HG03571 (cell line): ENCODE data around the gene ANAPC4.
"Not testable (repeated sequence)": the region's sequence is repeated elsewhere in the genome, so short reads cannot be mapped to it uniquely, and the experiment has no call there.

Source experiments
- ATAC-seq: cut with Tn5 transposase; IDR thresholded peaks from one replicate; pipeline ENCODE4 v1.9.1; 2021; ENCODE audit not compliant: unreplicated experiment

Gene ANAPC4, protein sequence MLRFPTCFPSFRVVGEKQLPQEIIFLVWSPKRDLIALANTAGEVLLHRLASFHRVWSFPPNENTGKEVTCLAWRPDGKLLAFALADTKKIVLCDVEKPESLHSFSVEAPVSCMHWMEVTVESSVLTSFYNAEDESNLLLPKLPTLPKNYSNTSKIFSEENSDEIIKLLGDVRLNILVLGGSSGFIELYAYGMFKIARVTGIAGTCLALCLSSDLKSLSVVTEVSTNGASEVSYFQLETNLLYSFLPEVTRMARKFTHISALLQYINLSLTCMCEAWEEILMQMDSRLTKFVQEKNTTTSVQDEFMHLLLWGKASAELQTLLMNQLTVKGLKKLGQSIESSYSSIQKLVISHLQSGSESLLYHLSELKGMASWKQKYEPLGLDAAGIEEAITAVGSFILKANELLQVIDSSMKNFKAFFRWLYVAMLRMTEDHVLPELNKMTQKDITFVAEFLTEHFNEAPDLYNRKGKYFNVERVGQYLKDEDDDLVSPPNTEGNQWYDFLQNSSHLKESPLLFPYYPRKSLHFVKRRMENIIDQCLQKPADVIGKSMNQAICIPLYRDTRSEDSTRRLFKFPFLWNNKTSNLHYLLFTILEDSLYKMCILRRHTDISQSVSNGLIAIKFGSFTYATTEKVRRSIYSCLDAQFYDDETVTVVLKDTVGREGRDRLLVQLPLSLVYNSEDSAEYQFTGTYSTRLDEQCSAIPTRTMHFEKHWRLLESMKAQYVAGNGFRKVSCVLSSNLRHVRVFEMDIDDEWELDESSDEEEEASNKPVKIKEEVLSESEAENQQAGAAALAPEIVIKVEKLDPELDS

DNA sequence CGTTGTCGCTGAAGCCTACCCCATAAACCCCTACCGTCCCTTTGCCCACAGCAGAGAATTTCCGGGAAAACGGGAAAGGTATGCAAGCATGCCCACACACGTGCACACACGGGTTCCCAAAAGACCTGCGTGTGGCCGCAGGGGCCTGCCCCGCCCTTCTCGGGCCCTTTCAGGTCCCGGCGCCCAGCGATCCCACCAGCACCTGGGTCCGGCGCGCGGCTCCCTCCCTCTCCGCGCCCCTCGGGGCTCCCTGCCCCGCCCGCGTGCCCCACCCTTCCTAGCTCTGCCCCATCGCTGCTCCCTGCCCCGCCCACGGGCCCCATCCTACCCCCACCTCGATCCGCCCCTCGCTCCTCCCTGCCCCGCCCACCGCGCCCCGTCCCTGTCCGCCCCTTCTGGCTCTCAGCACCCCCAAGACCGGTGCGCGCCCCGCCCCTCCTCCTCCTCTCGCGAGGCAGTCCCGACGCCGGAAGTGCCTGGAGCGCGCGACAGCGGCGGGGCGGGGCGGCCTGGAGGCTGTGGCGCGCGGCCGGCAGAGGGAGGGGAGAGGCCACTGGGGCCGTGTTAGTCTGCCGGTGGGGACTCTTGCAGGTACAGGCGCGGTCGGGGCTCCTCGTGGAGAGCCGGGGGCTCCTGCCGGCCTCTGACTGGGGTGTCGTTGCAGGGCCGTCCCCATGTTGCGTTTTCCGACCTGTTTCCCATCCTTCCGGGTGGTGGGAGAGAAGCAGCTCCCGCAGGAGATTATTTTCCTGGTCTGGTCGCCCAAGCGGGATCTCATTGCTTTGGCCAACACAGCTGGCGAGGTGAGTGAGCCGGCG is at the start of gene ANAPC4:
TSS of gene ANAPC4 (plus strand) at position 510 of the 818 bp plus-strand sequence. CDS start at position 675, 165 bp downstream.
- ATAC-seq, result peak; percentile 96

DNA sequence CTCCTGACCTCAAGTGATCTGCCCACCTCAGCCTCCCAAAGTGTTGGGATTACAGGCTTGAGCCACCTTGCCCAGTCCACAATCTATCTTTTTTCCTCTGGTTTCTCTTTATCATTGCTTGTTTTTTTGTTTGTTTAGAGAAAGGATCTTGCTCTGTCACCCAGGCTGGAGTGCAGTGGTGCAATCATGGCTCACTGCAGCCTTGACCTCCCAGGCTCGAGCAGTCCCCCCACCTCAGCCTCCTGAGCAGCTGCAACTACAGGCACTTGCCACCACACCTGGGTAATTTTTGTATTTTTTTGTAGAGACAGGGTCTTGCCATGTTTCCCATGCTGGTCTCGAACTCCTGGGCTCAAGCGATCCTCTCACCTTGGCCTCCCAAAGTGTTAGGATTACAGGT is 48.6 kb upstream of the ANAPC4 start:
- ATAC-seq, result not testable (repeated sequence)

DNA sequence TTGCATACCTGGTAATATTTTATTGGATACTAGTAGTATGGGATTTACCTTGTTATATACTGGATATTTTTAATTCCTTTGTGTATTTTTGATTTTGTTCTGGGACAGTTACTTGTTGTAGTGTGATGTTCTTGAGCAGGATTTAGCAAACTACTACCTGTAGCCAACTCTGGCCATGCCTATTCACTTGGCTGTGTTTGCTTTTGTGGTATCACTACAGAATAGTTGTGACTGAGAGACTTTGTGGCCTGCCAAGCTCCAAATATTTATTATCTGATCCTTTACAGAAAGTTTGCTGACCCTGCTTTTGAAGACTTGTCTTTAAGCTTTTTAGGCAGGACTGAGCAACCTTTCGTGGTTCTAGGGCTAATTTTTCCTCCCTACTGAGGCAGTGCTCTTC is 46.7 kb upstream of the ANAPC4 start:
- no peak for ATAC-seq

DNA sequence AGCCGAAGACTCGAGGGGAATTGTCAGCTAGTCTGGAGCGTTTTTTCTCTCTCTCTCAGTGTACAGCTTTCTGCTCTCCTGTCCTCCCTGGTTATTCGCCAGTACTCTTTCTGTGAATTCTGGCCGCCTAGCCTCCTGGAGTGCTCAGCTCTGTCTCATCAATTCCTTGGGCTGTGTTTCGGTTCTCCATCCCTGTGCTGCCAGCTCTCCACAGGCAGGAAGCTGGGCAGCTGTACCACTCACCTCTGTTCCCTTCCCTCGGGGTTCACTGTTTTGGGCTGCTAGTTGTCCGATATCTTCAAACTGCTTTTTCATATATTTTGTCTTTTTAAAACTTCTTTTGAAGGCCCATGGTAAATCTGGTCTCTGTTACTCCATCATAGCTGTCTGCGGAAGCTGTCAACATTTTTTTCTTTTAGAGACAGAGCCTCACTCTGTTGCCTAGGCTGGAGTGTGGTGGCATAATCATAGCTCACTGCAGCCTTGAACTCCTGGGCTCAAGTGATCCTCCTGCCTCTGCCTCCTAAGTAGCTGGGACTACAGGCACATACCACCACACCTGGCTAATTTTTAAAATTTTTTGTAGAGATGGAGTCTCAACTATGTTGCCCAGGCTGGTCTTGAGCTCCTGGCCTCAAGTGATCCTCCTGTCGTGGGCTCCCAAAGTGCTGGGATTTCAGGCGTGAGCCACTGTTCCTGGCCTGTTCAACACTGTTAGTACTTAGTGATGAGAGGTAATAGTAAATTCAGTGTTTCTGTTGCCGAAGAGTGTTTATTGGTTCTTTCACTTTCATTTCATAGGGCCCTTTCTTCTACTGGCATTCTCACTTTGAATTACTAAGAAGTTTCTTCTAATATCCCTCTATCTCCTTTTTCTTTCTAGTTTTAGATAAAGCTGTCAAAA is 45.9 kb upstream of the ANAPC4 start:
- peak; percentile 72 for ATAC-seq

DNA sequence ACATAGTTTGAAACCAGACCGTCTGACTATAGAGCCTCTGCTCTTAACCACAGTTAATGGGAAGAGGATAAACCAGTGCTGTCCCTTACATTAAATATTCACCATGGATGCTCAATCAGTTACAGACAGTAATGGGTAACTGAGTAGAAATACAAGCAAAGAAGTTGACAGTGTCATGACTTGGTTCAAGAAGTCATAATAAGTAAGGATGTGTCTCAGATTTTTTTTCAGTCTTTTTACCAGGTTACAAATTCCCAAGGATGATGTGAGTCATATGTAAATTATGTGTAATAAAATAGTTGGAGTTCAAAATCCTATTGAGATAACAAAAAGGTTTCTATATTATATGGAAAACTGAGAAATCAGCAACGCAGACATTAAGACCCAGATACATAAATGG is 33.4 kb upstream of the ANAPC4 start:
- no peak for ATAC-seq

DNA sequence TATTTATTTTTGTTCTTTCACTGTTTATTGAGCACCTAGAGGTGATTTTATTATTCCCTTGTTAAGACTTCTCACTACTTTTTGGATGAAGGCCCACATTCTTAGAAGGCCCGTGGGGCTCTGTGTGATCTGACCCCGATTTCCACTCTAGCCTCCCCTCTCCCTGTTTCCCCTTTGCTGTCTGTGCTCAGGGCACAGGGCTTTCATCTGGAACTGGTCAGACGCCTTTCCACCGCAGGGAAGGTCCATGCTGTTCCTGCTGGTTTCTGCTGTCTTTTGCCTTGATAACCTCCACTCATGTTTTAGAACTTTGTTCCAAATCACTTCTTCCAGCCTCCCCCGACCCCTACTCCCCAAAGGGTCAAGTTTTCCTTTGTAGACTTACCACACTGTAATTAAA is 31.3 kb upstream of the ANAPC4 start:
- no peak for ATAC-seq

DNA sequence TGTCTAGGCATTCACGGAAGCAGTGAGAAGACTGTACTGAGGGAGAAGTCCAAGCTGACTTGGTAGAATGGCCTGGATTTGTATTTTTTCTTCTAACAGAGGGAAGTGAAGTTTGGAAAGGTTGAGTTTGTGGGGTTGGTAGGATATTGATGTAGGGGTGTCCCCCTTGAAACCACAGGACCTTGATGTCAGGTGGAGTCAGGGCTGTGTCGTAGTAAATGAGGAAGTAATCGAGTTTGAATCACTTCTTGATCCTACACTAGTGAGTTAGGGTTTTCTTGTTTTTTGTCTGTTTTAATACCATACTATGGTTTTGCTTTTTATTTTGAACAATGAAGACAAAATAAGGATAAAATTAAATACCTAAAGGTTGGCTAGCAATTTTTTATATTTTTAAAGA is 30.1 kb upstream of the ANAPC4 start:
- no peak for ATAC-seq

DNA sequence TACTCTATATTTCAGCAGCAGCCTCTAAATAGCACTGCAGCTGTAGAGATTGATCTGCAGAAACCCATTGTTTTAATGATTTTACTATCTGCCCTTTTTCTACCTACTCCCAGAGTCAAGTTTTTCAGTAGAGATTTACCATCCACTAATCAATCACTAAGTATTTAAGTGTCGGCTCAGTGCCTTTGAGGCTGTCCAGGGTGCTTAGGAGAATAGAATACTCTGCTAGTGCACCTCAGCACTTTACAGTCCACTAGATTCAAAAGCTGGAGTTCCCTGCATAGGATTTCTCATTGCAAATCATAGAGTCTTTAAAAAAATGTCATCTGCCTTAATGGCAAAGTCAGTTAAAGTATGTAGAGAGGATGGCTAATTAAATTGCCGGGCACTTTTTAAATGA is 29.6 kb upstream of the ANAPC4 start:
- ATAC-seq, result no peak

DNA sequence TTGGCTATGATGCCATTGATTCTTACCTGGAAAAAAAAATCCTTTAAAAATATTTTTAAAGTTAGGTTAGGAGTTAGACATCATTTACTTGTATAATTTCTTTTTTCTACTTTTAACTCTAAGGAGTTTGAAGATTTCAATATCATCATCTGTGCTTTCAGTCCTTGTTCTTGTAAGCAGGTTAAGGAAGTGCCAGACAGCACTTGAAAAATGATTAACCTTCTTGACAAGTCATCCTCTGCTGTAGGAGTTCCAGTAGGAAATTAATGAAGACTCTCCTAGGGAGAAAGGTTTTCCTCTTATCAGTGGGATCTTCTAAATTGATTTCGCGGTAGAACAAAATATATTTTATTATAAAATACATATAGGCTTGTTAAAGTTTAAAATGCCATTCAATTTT is 29.1 kb upstream of the ANAPC4 start:
- no peak for ATAC-seq

DNA sequence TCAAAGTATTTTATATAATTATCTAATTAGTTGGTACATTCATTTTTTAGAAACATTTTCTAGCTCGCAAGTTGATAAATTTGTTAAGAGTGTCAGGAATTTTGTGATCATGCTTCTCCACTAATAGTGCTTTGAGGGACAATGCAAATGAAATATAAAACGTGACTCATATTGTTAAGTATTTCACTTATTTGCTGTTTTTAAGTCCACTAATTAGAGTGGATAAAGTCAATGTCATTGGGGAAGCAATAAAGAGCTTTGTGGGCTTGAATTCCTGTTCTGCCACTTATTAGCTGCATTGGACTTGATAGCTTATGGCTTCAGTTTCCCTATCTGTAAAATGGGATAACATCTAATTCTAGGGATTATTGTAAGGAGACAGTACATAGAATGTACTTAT is 26.5 kb upstream of the ANAPC4 start:
- no peak for ATAC-seq

DNA sequence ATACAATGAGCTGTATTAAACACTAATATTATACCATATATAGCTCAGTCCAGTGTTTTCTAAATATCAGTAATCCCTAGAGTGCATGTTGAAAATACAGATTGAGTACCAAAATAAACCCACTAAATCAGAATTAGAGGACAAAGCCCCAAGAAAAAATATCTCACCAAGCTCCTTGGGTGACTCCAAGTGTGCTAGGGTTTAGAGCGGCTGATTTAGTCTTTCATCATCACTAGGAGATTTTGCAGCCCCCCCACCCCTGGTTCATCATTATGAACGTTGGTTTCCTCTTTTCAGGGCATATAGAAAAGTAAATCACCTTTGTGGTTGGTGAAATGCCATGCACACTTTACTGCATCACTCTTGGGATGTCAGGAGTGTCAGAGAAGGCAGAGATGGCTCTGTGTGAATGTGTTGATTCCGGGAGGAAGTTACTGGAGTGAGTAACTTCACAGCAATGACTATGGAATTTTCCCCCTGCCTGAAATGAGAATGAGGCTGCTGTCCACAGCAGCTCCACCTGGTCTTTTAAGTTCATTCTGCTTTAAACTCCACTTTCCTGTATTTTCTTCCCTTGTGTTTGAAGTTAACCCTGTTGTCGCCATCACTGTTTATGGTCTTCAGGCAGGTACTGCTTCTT is 25.2 kb upstream of the ANAPC4 start:
- no peak for ATAC-seq

DNA sequence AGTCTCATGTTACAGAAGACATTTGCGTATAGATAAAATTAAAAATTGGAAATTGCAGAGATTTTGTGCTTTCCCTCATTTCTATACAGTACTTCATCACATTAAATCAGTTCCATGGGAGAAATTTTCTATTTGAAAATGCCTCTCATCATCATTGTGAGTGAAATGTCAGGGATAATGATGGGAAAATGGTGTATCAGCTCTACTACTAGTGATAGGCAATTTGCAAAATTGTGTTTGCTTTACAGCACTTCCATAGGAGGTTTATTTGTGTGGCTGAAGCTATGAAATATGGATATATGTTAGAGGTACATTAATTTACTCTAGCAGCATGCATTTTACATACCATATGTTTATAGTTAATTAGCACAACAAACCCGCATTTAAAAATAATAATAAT is 21.0 kb upstream of the ANAPC4 start:
- no peak for ATAC-seq

DNA sequence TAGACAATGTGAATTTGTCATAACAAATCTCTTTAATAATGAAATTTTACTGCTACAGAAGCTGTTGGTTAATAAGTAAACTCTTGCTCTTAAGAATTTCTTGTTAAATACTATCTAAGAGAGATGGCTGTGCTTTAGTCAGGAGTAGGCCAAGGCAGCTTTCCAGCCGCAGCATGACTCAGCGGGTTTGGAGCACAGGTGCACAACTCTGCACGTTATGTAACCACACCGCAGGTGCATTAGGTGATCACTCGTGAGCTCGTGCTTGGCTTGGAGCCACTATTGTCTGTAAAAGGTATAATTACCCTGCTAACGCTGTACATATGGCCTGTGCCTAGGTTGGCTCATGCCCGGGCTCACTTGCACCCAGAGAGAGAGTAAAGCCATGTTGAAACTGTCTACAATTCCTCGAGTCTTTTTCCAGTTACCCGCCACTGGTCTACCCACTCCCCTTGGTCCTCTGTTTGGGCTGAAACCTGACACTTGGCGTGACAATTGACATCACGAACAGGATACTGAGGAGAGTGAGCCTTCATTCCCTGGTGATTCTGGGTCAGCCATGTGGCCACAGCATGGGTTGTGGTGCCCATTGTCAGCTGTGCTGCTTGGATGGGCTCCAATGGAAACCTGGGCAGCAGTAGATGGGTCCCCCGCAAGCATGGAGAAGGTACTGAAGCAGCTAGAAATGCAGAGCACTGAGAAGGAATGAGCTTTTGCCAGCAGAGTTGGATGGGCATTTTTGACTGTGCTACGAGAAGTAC is 18.4 kb upstream of the ANAPC4 start:
- ATAC-seq, result no peak

DNA sequence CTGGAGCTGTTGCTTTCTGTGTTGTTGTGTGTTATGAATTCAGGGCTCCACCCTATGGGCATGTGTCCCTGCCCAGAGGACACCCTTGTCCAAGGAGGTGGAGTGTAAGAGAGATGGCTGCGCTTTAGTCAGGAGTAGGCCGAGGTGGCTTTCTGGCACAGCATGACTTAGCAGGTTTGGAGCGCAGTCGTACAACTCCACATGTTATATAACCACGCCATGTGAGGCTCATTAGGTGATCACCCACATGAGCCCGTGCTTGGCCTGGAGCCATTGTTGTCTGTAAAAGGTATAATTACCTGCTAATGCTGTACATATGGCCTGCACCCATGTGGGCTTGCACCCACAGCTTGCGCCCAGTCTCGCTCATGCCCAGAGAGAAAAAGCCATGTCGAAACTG is 15.8 kb upstream of the ANAPC4 start:
- no peak for ATAC-seq

DNA sequence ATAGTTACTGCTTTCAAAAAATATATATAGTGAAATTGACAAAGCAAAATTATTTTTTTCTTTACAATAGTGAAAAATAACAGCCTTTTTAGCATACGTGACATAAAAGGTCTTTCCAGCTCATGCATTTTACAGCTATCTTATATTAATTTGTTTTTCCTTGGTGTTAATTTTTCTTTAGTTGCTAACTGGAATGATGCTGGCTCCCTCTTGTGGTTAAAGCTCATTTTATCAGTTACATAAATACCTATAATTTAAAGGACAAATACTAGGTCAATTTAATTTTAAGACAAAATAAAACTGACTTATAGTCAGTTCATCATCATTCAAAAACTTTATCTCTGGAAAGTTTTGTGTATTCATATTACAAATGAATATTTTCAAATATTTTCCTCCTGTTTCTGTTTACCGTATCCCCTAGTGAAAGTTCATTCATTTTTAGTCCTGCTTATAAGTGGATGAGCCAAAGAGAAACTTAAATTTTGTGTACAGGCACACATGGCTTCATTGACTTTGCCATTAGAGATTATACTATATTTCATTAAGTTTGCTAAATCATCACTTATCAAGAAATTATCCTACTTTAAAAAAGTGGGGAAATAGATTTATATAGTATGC is 9.9 kb upstream of the ANAPC4 start:
- ATAC-seq, result no peak

DNA sequence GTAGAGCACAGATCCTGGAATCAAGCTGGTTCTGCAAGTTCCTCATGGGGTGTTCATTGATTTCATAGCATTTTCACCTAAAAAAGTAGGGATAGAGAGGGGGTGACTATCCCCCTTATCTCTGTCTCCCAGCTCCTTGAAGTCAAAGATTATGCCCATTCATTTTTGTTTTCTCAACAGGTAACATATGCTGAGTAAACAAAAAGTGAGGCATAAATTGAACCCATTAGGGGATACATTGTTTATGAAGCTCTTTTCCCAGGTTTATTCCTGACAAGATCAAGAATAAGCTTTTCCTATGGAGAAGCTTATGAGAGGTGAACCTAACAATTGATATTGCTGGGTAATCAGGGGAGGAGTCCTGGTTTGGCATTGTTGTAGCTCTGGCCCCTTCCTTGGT is 9.2 kb upstream of the ANAPC4 start:
- ATAC-seq, result no peak

DNA sequence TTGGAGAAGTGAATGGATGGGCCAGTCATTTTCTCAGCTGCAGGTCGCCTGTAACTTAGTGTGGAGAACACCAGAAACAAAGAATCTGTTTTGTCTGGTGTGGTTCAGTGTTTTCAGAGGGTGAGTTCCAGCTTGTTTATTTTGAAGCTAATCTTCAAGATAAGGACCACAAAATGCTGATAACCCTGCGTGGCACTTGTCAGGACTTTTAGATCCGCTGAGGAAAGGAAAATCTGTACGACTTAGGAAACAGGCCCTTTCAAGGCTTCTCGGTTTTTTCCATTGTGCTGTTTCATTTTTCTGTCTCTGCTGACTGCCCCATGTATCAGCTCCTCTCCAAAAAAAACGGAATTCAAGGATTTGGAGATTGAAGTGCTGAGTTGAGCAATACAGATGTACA is 8.7 kb upstream of the ANAPC4 start:
- ATAC-seq, result no peak

DNA sequence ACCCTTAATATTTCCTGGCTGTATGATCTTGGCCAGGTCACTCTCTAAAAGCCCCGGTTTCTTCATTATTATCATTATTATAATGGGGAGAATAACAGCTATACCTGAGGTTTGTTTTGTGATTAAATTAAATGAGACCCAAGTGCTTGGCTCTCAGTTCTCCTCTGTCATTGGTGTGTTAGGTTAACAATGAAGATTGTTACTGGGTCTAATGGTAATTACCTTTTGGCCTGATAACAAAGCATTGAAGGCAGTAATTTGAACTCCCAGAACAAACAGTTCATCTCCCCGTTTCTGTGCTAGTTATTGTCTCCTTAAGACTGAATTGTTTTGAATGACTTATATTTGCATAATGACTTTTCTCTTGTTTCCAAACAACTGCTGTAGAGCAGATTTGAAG is 6.8 kb upstream of the ANAPC4 start:
- no peak for ATAC-seq

DNA sequence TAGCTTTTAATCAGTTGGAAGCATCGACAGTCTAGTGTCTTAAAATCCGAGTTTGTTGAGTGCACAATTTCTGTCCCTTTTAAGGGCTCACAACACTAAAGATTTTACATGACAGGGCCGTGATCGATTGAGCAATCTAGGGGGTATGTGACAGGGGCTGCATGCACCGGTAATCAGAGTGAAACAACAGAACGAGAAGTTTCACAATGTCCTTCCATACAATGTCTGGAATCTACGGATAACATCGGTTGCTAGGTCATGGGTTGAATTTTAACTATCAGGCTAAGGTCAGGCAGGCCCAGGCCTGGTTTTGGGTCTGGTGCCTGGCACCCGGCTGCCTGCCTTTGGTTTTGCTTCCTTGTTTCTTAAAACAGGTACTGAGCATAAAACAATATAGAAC is 4.5 kb upstream of the ANAPC4 start:
- ATAC-seq, result not testable (repeated sequence)
